Endodermal cell (in vitro differentiated cells): Measurements from ENCODE around the gene DEFB115. TPM values are rescaled to one million over a fixed set of nuclear protein-coding genes. Genes with fewer than 3 reads are reported as not detected.
A peak's percentile ranks its signal among the peaks of the same experiment; 100 is the strongest.

ENCODE experiments used
- DNase-seq: peaks from one replicate; pipeline ENCODE4 v3.0.0-alpha.2; 2017
- H3K27ac ChIP-seq: 2 replicates; pipeline ENCODE4 v1.5.1; 2013; ENCODE audit warnings: mild to moderate bottlenecking, low read depth, low read length, moderate library complexity
- H3K27me3 ChIP-seq: 2 replicates; pipeline ENCODE4 v1.6.1; 2013; ENCODE audit warnings: mild to moderate bottlenecking, low read length, moderate library complexity; ENCODE audit not compliant: insufficient read depth, control insufficient read depth, poor library complexity, severe bottlenecking
- H3K36me3 ChIP-seq: 2 replicates; pipeline ENCODE4 v1.7.0; 2013; ENCODE audit warnings: mild to moderate bottlenecking, low read length, moderate library complexity; ENCODE audit not compliant: control insufficient read depth, insufficient read depth
- H3K4me1 ChIP-seq: one replicate; pipeline ENCODE4 v1.7.0; 2013; ENCODE audit warnings: low read length; ENCODE audit not compliant: control insufficient read depth, insufficient read depth
- H3K4me3 ChIP-seq: 2 replicates; pipeline ENCODE4 v1.5.1; 2013; ENCODE audit warnings: mild to moderate bottlenecking, low read length, moderate library complexity
- H3K9ac ChIP-seq: 2 replicates; pipeline ENCODE4 v1.6.1; 2013; ENCODE audit warnings: mild to moderate bottlenecking, low read length, moderate library complexity; ENCODE audit not compliant: poor library complexity, severe bottlenecking; ENCODE audit errors: extremely low read depth
- H3K9me3 ChIP-seq: 2 replicates; pipeline ENCODE4 v1.6.1; 2013; ENCODE audit warnings: mild to moderate bottlenecking, low read length, moderate library complexity; ENCODE audit not compliant: control insufficient read depth
- H3K27ac Mint-ChIP-seq: 2 replicates; pipeline ENCODE4 v1.8.0; 2020; ENCODE audit warnings: mixed read lengths
- H3K27me3 Mint-ChIP-seq: 2 replicates; pipeline ENCODE4 v1.8.0; 2021; ENCODE audit warnings: mild to moderate bottlenecking, mixed read lengths; ENCODE audit not compliant: insufficient read depth
- H3K36me3 Mint-ChIP-seq: 2 replicates; pipeline ENCODE4 v1.8.0; 2020; ENCODE audit warnings: low read depth, mixed read lengths
- H3K4me1 Mint-ChIP-seq: 2 replicates; pipeline ENCODE4 v1.8.0; 2020; ENCODE audit warnings: mixed read lengths
- H3K4me3 Mint-ChIP-seq: 2 replicates; pipeline ENCODE4 v1.8.0; 2020; ENCODE audit warnings: mild to moderate bottlenecking, moderate library complexity, mixed read lengths
- H3K9me3 Mint-ChIP-seq: 2 replicates; pipeline ENCODE4 v1.8.0; 2020; ENCODE audit warnings: mild to moderate bottlenecking, mixed read lengths
- CTCF ChIP-seq: fragments of 200-600 bp; sonication (generic); conservative IDR thresholded peaks from 2 replicates; pipeline ENCODE4 v1.5.0; 2021; ENCODE audit warnings: antibody characterized with exemption, mild to moderate bottlenecking
- WGBS, 2 experiments: methylation state at CpG; one replicate each; pipeline versions ENCODE4 v1.1.5 to v1.1.7; 2013; ENCODE audit warnings: missing lambda C conversion rate in 2 of 2, mixed read lengths in 1 of 2; ENCODE audit not compliant: insufficient coverage in 1 of 2, insufficient read length in 1 of 2; 5-methylcytosine and 5-hydroxymethylcytosine counted together
- long read RNA-seq, 4 experiments: library from polyadenylated mRNA in 2 of 4; library from RNA in 1 of 4; library from capped mRNA in 1 of 4; stranded (forward) in 3 of 4; unstranded in 1 of 4; transcript quantifications; one replicate each; pipeline ENCODE4 v2.0.0, GENCODE V29; 2020 to 2021; ENCODE audit warnings: inconsistent platforms in 1 of 4
- polyA plus RNA-seq, 2 experiments: library from polyadenylated mRNA; stranded (reverse); fragments of 50-300 nt; gene quantifications; one replicate each; pipeline ENCODE4 v1.2.3, GENCODE V29; 2013
- total RNA-seq, 2 donors: library from RNA; stranded (reverse); fragmentation: NEBNext Ultra II Directional in 1 of 2; extraction: Animal tissue kit (Norgen Biotek cat#: 25700) in 1 of 2; gene quantifications; 2 replicates in 1 of 2; 3 replicates in 1 of 2; pipeline ENCODE4 v1.2.1, GENCODE V29; 2021

Gene DEFB115
- total RNA-seq: not detected
- polyA plus RNA-seq (2013, experiment 1 of 2): not detected
- not detected for polyA plus RNA-seq (2013, experiment 2 of 2)
- long read RNA-seq, experiment 1: 0 reads
- long read RNA-seq, experiment 2: 0 reads
- long read RNA-seq, experiment 3: 0 reads
- long read RNA-seq, experiment 4: 0 reads

GRCh38 chr20:31257364-31257763, at the start of gene DEFB115:
TSS of gene DEFB115 (plus strand) at chr20:31257664. CDS start at chr20:31257664, 0 bp downstream.
- Mint-ChIP-seq H3K36me3 (no peaks in the 10 kb centered on the region), H3K9me3 (peaks cover 96% of the 10 kb centered on the region), H3K27ac (no peak within 1 kb of the TSS), H3K27me3 (no peaks in the 10 kb centered on the region), H3K4me3 (no peak within 1 kb of the TSS), H3K4me1 (no peaks in the 10 kb centered on the region)
- Histone ChIP-seq H3K27ac (no peak within 1 kb of the TSS), H3K27me3 (no peaks in the 10 kb centered on the region), H3K4me3 (no peak within 1 kb of the TSS), H3K9ac (no peak within 1 kb of the TSS), H3K36me3 (no peaks in the 10 kb centered on the region), H3K9me3 (peaks cover 95% of the 10 kb centered on the region), H3K4me1 (no peaks in the 10 kb centered on the region)
- no peak for DNase-seq
- WGBS, 2 experiments: 73 to 100% methylated on average over 1 to 2 of the region's 2 CpGs
- TF ChIP-seq CTCF: no peak

GRCh38 chr20:31236953-31237352, 20.5 kb upstream of the DEFB115 start:
- Histone ChIP-seq H3K4me3 (peak overlapping the region; percentile 64), H3K36me3 (no peaks in the 10 kb centered on the region), H3K9ac (no peak overlapping the region), H3K9me3 (peaks cover 100% of the 10 kb centered on the region), H3K4me1 (no peaks in the 10 kb centered on the region), H3K27me3 (no peaks in the 10 kb centered on the region), H3K27ac (no peak overlapping the region)
- Mint-ChIP-seq H3K36me3 (no peaks in the 10 kb centered on the region), H3K9me3 (no peaks in the 10 kb centered on the region), H3K4me1 (no peaks in the 10 kb centered on the region), H3K4me3 (no peak overlapping the region), H3K27ac (no peak overlapping the region), H3K27me3 (no peaks in the 10 kb centered on the region)
- TF ChIP-seq CTCF: no peak
- WGBS, 2 experiments: 77 to 80% methylated on average over 10 of the region's 10 CpGs
- no peak for DNase-seq

GRCh38 chr20:31237763-31238162, 19.7 kb upstream of the DEFB115 start:
- no peak overlapping the region for H3K27ac Mint-ChIP-seq
- no peaks in the 10 kb centered on the region for H3K9me3 Mint-ChIP-seq
- Histone ChIP-seq H3K4me3 (peak overlapping the region; percentile 64), H3K4me1 (no peaks in the 10 kb centered on the region), H3K9me3 (peaks cover 100% of the 10 kb centered on the region), H3K27me3 (no peaks in the 10 kb centered on the region), H3K9ac (no peak overlapping the region), H3K27ac (no peak overlapping the region), H3K36me3 (no peaks in the 10 kb centered on the region)
- no peaks in the 10 kb centered on the region for H3K27me3 Mint-ChIP-seq
- no peak for DNase-seq
- H3K4me3 Mint-ChIP-seq: no peak overlapping the region
- H3K4me1 Mint-ChIP-seq: no peaks in the 10 kb centered on the region
- no peaks in the 10 kb centered on the region for H3K36me3 Mint-ChIP-seq
- TF ChIP-seq CTCF: no peak
- WGBS, 2 experiments: 76% methylated on average over 6 of the region's 6 CpGs
